GM21529 (cell line): ENCODE data around the gene IL4I1.
"Not testable (repeated sequence)": the region's sequence is repeated elsewhere in the genome, so short reads cannot be mapped to it uniquely, and the experiment has no call there.

ENCODE experiments used
- ATAC-seq: cut with Tn5 transposase; IDR thresholded peaks from one replicate; pipeline ENCODE4 v1.9.1; 2021; ENCODE audit not compliant: unreplicated experiment

IL4I1 gene

GRCh38 chr19:49896863-49897621 is at the start of gene IL4I1:
IL4I1 (minus strand) TSS chr19:49896887; CDS start chr19:49896160, 727 bp downstream.
- ATAC-seq, result peak; percentile 47

GRCh38 chr19:49946415-49946814 is 49.7 kb upstream of the IL4I1 start:
- no peak for ATAC-seq

GRCh38 chr19:49944567-49944966 is 47.9 kb upstream of the IL4I1 start:
- not testable (repeated sequence) for ATAC-seq

- no peak for ATAC-seq
Observed at GRCh38 chr19:49940482-49940791, 43.8 kb upstream of the IL4I1 start.

GRCh38 chr19:49939721-49940481 is 43.2 kb upstream of the IL4I1 start:
- no peak for ATAC-seq

- ATAC-seq, result no peak
Observed at GRCh38 chr19:49938662-49939061, 42.0 kb upstream of the IL4I1 start.

- ATAC-seq, result no peak
Observed at GRCh38 chr19:49937750-49938381, 41.2 kb upstream of the IL4I1 start.

GRCh38 chr19:49936549-49936948 is 39.9 kb upstream of the IL4I1 start:
- no peak for ATAC-seq

- no peak for ATAC-seq
Observed at GRCh38 chr19:49933643-49934042, 37.0 kb upstream of the IL4I1 start.

- no peak for ATAC-seq
Observed at GRCh38 chr19:49932731-49933131, 36.0 kb upstream of the IL4I1 start.

- no peak for ATAC-seq
Observed at GRCh38 chr19:49932041-49932451, 35.4 kb upstream of the IL4I1 start.

GRCh38 chr19:49931293-49932040 is 34.8 kb upstream of the IL4I1 start:
- no peak for ATAC-seq

- no peak for ATAC-seq
Observed at GRCh38 chr19:49930483-49931011, 33.9 kb upstream of the IL4I1 start.

GRCh38 chr19:49929611-49930482 is 33.2 kb upstream of the IL4I1 start:
- ATAC-seq, result peak; percentile 67

GRCh38 chr19:49929121-49929610 is 32.5 kb upstream of the IL4I1 start, which contains the start of the genes ATF5 and NUP62:
ATF5 (plus strand) TSS chr19:49929205; CDS start chr19:49930851, 1,646 bp downstream.
NUP62 (minus strand) TSS chr19:49929504; CDS start chr19:49909807, 19,697 bp downstream.
- ATAC-seq, result peak; percentile 36

- no peak for ATAC-seq
Observed at GRCh38 chr19:49927526-49928264, 31.0 kb upstream of the IL4I1 start.

GRCh38 chr19:49926515-49926914 is 29.8 kb upstream of the IL4I1 start:
- ATAC-seq, result no peak

- ATAC-seq, result no peak
Observed at GRCh38 chr19:49925486-49925885, 28.8 kb upstream of the IL4I1 start.

GRCh38 chr19:49924881-49925210 is 28.2 kb upstream of the IL4I1 start:
- not testable (repeated sequence) for ATAC-seq
